Tibial artery (tissue), 4 donors: Measurements from ENCODE around the gene SARS1.

Experiments used
- DNase-seq, 2 donors: peaks; one replicate each; pipeline ENCODE4 v3.0.0-alpha.2; 2019
- H3K27ac ChIP-seq, 2 donors: fragments of 200-600 bp; sonication (generic) in 1 of 2; 1 replicate in 1 of 2; 2 replicates in 1 of 2; pipeline ENCODE4 v1.5.1; 2018 to 2019; ENCODE audit warnings: mild to moderate bottlenecking in 1 of 2
- H3K27me3 ChIP-seq, 2 donors: fragments of 200-600 bp; sonication (generic) in 1 of 2; one replicate each; pipeline versions ENCODE4 v1.5.1 to v1.6.0; 2016 to 2019
- H3K36me3 ChIP-seq, 3 donors: fragments of 200-600 bp; sonication (generic) in 2 of 3; one replicate each; pipeline ENCODE4 v1.5.1; 2016 to 2019; ENCODE audit warnings: mild to moderate bottlenecking in 2 of 3
- H3K4me1 ChIP-seq, 4 donors: fragments of 200-600 bp; sonication (generic) in 2 of 4; 1 replicate in 3 of 4; 2 replicates in 1 of 4; pipeline ENCODE4 v1.5.1; 2016 to 2019
- H3K4me3 ChIP-seq, 2 donors: fragments of 200-600 bp; sonication (generic) in 1 of 2; 1 replicate in 1 of 2; 2 replicates in 1 of 2; pipeline ENCODE4 v1.5.1; 2018 to 2019; ENCODE audit warnings: mild to moderate bottlenecking in 2 of 2
- H3K9me3 ChIP-seq, 3 donors: fragments of 200-600 bp; sonication (generic) in 1 of 3; one replicate each; pipeline ENCODE4 v1.5.1; 2016 to 2019
- intact Hi-C: fragments of 100-400 bp; cut with DNase I; formaldehyde crosslinking; loops from one replicate; pipeline ENCODE4 v1.15.0; 2023; ENCODE audit warnings: low total_unique reads
- TF ChIP-seq, protein P1 (sequence below), 2 experiments: fragments of 200-600 bp in 1 of 2; fragments of 450-650 bp in 1 of 2; IDR thresholded peaks; one replicate each; pipeline ENCODE4 v1.5.1; 2017 to 2019; ENCODE audit warnings: antibody characterized with exemption in 2 of 2, mild to moderate bottlenecking in 1 of 2, moderate library complexity in 1 of 2

SARS1 gene

DNA sequence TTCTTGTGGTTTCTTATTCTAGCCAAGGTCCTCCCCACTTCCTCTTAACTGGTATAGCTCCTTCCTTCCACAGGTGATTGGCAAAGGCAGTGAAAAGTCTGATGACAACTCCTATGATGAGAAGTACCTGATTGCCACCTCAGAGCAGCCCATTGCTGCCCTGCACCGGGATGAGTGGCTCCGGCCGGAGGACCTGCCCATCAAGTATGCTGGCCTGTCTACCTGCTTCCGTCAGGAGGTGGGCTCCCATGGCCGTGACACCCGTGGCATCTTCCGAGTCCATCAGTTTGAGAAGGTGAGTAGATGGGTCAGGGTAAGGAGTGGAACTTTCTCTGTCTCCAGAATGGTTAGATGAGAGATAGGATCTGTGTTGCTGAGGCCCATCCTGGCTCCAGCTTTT is 21.4 kb downstream of the SARS1 start:
- Histone ChIP-seq H3K4me1 (peaks cover 0 to 9% (median under 1%) of the 10 kb centered on the region in 4 donors), H3K27ac (no peak overlapping the region), H3K4me3 (no peak overlapping the region), H3K27me3 (no peaks in the 10 kb centered on the region), H3K9me3 (no peaks in the 10 kb centered on the region), H3K36me3 (peaks cover 82 to 92% (median 86%) of the 10 kb centered on the region in 3 donors)
- intact Hi-C loops: no loop called here
- TF ChIP-seq, protein P1, sequence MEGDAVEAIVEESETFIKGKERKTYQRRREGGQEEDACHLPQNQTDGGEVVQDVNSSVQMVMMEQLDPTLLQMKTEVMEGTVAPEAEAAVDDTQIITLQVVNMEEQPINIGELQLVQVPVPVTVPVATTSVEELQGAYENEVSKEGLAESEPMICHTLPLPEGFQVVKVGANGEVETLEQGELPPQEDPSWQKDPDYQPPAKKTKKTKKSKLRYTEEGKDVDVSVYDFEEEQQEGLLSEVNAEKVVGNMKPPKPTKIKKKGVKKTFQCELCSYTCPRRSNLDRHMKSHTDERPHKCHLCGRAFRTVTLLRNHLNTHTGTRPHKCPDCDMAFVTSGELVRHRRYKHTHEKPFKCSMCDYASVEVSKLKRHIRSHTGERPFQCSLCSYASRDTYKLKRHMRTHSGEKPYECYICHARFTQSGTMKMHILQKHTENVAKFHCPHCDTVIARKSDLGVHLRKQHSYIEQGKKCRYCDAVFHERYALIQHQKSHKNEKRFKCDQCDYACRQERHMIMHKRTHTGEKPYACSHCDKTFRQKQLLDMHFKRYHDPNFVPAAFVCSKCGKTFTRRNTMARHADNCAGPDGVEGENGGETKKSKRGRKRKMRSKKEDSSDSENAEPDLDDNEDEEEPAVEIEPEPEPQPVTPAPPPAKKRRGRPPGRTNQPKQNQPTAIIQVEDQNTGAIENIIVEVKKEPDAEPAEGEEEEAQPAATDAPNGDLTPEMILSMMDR (IDR thresholded peaks at IDR 0.05): no peak
- DNase-seq: no peak

DNA sequence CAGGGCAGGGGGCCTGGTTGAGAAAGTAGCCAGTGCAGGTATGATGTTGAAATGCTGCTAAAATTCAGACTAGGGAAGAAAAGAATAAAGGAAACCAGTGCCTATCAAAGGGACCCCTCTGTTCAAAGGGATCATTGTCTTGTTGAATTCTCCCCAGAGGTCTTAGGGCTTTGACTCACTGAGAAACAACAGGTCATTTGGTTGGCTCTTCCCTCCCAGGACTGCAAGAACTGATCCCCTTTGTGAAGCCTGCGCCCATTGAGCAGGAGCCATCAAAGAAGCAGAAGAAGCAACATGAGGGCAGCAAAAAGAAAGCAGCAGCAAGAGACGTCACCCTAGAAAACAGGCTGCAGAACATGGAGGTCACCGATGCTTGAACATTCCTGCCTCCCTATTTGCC is 23.8 kb downstream of the SARS1 start:
- TF ChIP-seq, protein P1 (IDR thresholded peaks at IDR 0.05): no peak
- peaks cover 58 to 68% (median 64%) of the 10 kb centered on the region in 3 donors for H3K36me3 ChIP-seq
- peaks cover 0 to 31% (median 20%) of the 10 kb centered on the region in 4 donors for H3K4me1 ChIP-seq
- intact Hi-C loops: no loop called here
- peaks cover 0 to 2% of the 10 kb centered on the region in 2 donors for H3K27me3 ChIP-seq
- H3K9me3 ChIP-seq: no peaks in the 10 kb centered on the region
- no peak overlapping the region for H3K4me3 ChIP-seq
- DNase-seq: no peak
- H3K27ac ChIP-seq: no peak overlapping the region

DNA sequence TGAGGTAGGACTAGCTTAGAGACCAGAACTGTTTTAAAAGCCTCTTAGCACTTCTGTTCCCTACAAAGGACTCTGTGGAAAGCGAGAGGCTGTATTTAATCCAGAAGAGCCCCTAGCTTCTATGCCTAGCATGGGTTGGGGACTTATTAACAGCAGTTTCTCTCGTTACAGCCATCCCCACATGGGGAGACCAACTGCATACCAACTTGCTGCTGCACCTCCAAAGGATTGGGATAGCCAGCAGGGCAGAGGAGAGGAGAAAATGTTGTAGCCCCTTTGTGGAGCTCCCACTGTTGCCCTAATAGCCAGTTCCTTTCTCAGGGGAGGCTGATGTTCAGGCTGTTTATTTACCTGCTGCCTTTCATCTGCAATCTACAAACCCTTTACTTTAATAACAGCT is 24.7 kb downstream of the SARS1 start:
- no peaks in the 10 kb centered on the region for H3K9me3 ChIP-seq
- DNase-seq: no peak
- no peak overlapping the region for H3K4me3 ChIP-seq
- H3K27ac ChIP-seq: no peak overlapping the region
- peaks cover 0 to 2% of the 10 kb centered on the region in 2 donors for H3K27me3 ChIP-seq
- intact Hi-C loops: no loop called here
- TF ChIP-seq, protein P1 (IDR thresholded peaks at IDR 0.05): no peak
- H3K4me1 ChIP-seq: peaks cover 0 to 31% (median 22%) of the 10 kb centered on the region in 4 donors
- H3K36me3 ChIP-seq: peaks cover 49 to 59% (median 56%) of the 10 kb centered on the region in 3 donors

DNA sequence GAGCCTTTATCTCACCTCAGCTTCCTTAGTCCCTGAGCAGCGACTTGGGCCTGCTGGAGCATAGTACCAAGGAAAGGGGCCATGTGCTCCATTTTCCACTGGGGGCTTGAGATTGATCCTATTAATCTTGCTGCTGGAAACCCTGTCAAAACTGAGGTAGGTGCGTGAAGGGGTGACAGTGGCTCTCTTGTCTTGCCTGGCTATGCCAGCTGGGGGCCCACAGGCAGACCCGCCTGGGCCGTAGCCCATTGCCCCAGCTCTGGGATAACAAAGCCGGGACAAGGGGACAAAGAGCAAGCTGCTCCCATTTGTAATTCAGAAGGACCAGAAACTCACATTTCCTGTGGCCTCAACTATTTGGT is 25.3 kb downstream of the SARS1 start:
- H3K4me3 ChIP-seq: no peak overlapping the region
- TF ChIP-seq, protein P1 (IDR thresholded peaks at IDR 0.05): no peak
- peaks cover 0 to 31% (median 22%) of the 10 kb centered on the region in 4 donors for H3K4me1 ChIP-seq
- H3K36me3 ChIP-seq: peaks cover 44 to 54% (median 53%) of the 10 kb centered on the region in 3 donors
- no peaks in the 10 kb centered on the region for H3K9me3 ChIP-seq
- H3K27ac ChIP-seq: no peak overlapping the region
- no peak for DNase-seq
- peaks cover 0 to 2% of the 10 kb centered on the region in 2 donors for H3K27me3 ChIP-seq
- intact Hi-C loops: no loop called here

DNA sequence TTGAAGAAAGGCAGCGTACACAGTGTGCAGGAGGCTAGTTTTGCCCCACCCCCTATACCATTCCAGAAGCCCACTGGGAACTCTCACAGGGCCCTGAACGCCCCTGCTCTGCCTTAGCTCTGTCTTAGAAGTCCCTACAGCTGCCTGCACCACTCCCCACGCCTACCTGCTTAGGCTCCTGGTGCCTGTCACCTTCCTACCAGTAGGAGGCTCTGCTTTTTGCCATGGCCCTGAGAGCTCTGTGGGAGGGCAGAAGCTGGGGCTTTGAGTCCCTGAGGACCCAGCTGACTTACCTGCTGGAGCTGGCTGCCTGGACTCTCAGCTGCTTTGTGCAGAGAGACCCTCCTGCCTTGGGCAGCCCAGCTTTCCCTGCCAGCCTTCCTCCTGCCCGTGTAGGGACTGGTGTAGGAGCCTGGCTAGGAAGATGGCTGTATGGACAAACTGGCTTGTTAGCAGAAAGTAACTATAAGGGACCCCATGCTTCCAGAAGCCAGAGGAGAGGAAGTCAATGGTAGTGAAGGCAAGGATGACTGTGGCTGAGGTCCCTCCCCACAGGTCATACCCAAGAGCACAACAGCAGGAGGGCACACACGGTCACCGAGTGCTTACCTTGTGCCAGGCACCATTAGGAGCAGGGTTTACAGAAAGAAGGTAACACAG is 25.8 kb downstream of the SARS1 start:
- DNase-seq: no peak
- TF ChIP-seq, protein P1 (IDR thresholded peaks at IDR 0.05): peak; percentile 19 to 25
- Histone ChIP-seq H3K9me3 (no peaks in the 10 kb centered on the region), H3K27me3 (peaks cover 0 to 2% of the 10 kb centered on the region in 2 donors), H3K27ac (no peak overlapping the region), H3K4me3 (no peak overlapping the region), H3K36me3 (peaks cover 39 to 49% (median 47%) of the 10 kb centered on the region in 3 donors), H3K4me1 (peaks cover 0 to 31% (median 22%) of the 10 kb centered on the region in 4 donors)
- intact Hi-C loops: no loop called here
